Measurements from ENCODE around the gene LRRC8A.
"Not testable (repeated sequence)": the region's sequence is repeated elsewhere in the genome, so short reads cannot be mapped to it uniquely, and the experiment has no call there.

Gene LRRC8A

GRCh38 chr9:128923493-128923883 lies 41.6 kb downstream of the LRRC8A start:
- no peak for DNase-seq

GRCh38 chr9:128927731-128928411 lies 45.9 kb downstream of the LRRC8A start:
- DNase-seq = peak; percentile 18

GRCh38 chr9:128928624-128929023 lies 46.7 kb downstream of the LRRC8A start:
- DNase-seq = no peak

GRCh38 chr9:128929560-128929959 lies 47.6 kb downstream of the LRRC8A start:
- no peak for DNase-seq

- no peak for DNase-seq
These were observed 51.8 kb downstream of the LRRC8A start for GRCh38 chr9:128933731-128934130.

GRCh38 chr9:128936171-128936865 lies 54.4 kb downstream of the LRRC8A start:
- DNase-seq = no peak

GRCh38 chr9:128937310-128938165 lies 55.6 kb downstream of the LRRC8A start:
- no peak for DNase-seq

- DNase-seq = no peak
These were observed 58.5 kb downstream of the LRRC8A start for GRCh38 chr9:128940271-128940921.

GRCh38 chr9:128940946-128941755 lies 59.2 kb downstream of the LRRC8A start:
- DNase-seq = no peak

- DNase-seq = no peak
These were observed 62.1 kb downstream of the LRRC8A start for GRCh38 chr9:128943832-128944620.

- not testable (repeated sequence) for DNase-seq
These were observed 63.0 kb downstream of the LRRC8A start for GRCh38 chr9:128944966-128945365.

GRCh38 chr9:128945798-128946501 lies 64.0 kb downstream of the LRRC8A start:
- no peak for DNase-seq

GRCh38 chr9:128946571-128947276 lies 64.8 kb downstream of the LRRC8A start:
- no peak for DNase-seq

GRCh38 chr9:128947277-128947526 lies 65.3 kb downstream of the LRRC8A start:
- no peak for DNase-seq

GRCh38 chr9:128947527-128948301 lies 65.8 kb downstream of the LRRC8A start, which contains the start of the genes DOLK and NUP188:
TSS of gene DOLK (minus strand) at chr9:128947603. CDS start at chr9:128947303, 300 bp downstream.
TSS of gene NUP188 (plus strand) at chr9:128947699. CDS start at chr9:128947720, 21 bp downstream.
- DNase-seq = peak; percentile 73

- not testable (repeated sequence) for DNase-seq
These were observed 79.5 kb downstream of the LRRC8A start for GRCh38 chr9:128961403-128961802.
